OCI-LY3 (cell line): ENCODE results near the gene SCAI.

ENCODE experiments used
- CTCF ChIP-seq: fragments of 200-600, 300-600 bp; sonication (generic); IDR thresholded peaks from 2 replicates; pipeline ENCODE4 v1.5.1; 2014; ENCODE audit warnings: antibody characterized with exemption, low read length, low read depth
- EZH2phosphoT487 ChIP-seq: fragments of 200-600 bp; shearing (Covaris generic); IDR thresholded peaks from 2 replicates; pipeline ENCODE4 v1.6.1; 2018; ENCODE audit warnings: antibody characterized with exemption, mixed run types, low read depth

GRCh38 chr9:125137200-125137599 lies 6.1 kb downstream of the SCAI start:
- no peak for TF ChIP-seq CTCF
- no peak for TF ChIP-seq EZH2phosphoT487
